Vagina (tissue), 2 donors: ENCODE measurements around the gene POLR3B. TPM values are rescaled to one million over a fixed set of nuclear protein-coding genes. Genes with fewer than 3 reads are reported as not detected.

ENCODE experiments used
- DNase-seq, 2 donors: peaks; one replicate each; pipeline ENCODE4 v3.0.0-alpha.2; 2017; ENCODE audit errors: extremely low spot score in 2 of 2
- H3K27ac ChIP-seq: fragments of 200-600 bp; sonication (generic); one replicate; pipeline ENCODE4 v1.5.1; 2019
- H3K27me3 ChIP-seq: fragments of 200-600 bp; sonication (generic); one replicate; pipeline ENCODE4 v1.5.1; 2019
- H3K36me3 ChIP-seq, 2 donors: fragments of 200-600 bp; sonication (generic); one replicate each; pipeline ENCODE4 v1.5.1; 2017 to 2019
- H3K4me1 ChIP-seq: fragments of 200-600 bp; sonication (generic); one replicate; pipeline ENCODE4 v1.5.1; 2019
- H3K4me3 ChIP-seq, 2 donors: fragments of 200-600 bp; sonication (generic); 1 replicate in 1 of 2; 2 replicates in 1 of 2; pipeline ENCODE4 v1.5.1; 2016 to 2019
- H3K9me3 ChIP-seq: fragments of 200-600 bp; sonication (generic); one replicate; pipeline ENCODE4 v1.5.1; 2019
- CTCF ChIP-seq, 3 experiments: fragments of 450-650 bp in 2 of 3; fragments of 200-600 bp in 1 of 3; sonication (generic) in 1 of 3; IDR thresholded peaks; one replicate each; pipeline ENCODE4 v1.5.1; 2017 to 2019; ENCODE audit warnings: antibody characterized with exemption in 3 of 3, mild to moderate bottlenecking in 2 of 3, moderate library complexity in 2 of 3
- POLR2A ChIP-seq, 2 donors: fragments of 450-650 bp; IDR thresholded peaks; one replicate each; pipeline ENCODE4 v1.6.1; 2017; ENCODE audit warnings: antibody characterized with exemption in 2 of 2, mild to moderate bottlenecking in 2 of 2, moderate library complexity in 2 of 2
- POLR2AphosphoS5 ChIP-seq, 2 donors: sonication (generic); formaldehyde crosslinking; IDR thresholded peaks; one replicate each; pipeline ENCODE4 v1.9.0; 2017; ENCODE audit warnings: antibody characterized with exemption in 2 of 2, mild to moderate bottlenecking in 2 of 2, low read depth in 1 of 2; ENCODE audit not compliant: insufficient read depth in 1 of 2
- intact Hi-C: fragments of 100-400 bp; cut with DNase I; formaldehyde crosslinking; loops from one replicate; pipeline ENCODE4 v1.15.1; 2023
- total RNA-seq: library from RNA; depleted of rRNA; stranded (reverse); fragments of >200 nt; gene quantifications from one replicate; pipeline ENCODE4 v1.2.3, GENCODE V29; 2016

The POLR3B gene
- total RNA-seq, 1 donor from 2014 or later: 10.1 TPM

GRCh38 chr12:106522708-106523107 lies 165.2 kb downstream of the POLR3B start:
- no peak overlapping the region for H3K4me3 ChIP-seq
- H3K27me3 ChIP-seq: no peaks in the 10 kb centered on the region
- DNase-seq: no peak
- intact Hi-C loops: no loop called here
- no peak overlapping the region for H3K27ac ChIP-seq
- TF ChIP-seq CTCF (IDR thresholded peaks at IDR 0.05) (no peak), POLR2A (IDR thresholded peaks at IDR 0.05) (no peak), POLR2AphosphoS5 (IDR thresholded peaks at IDR 0.05; ENCODE audit: insufficient read depth in 1 of 2, low read depth in 1 of 2) (no peak)
- H3K36me3 ChIP-seq: no peaks in the 10 kb centered on the region
- H3K4me1 ChIP-seq: no peaks in the 10 kb centered on the region
- H3K9me3 ChIP-seq: no peaks in the 10 kb centered on the region

- no peak for DNase-seq
- Histone ChIP-seq H3K36me3 (no peaks in the 10 kb centered on the region), H3K27me3 (no peaks in the 10 kb centered on the region), H3K27ac (no peak overlapping the region), H3K4me1 (no peaks in the 10 kb centered on the region), H3K4me3 (no peak overlapping the region), H3K9me3 (no peaks in the 10 kb centered on the region)
- TF ChIP-seq POLR2A (IDR thresholded peaks at IDR 0.05) (no peak), CTCF (IDR thresholded peaks at IDR 0.05) (no peak), POLR2AphosphoS5 (IDR thresholded peaks at IDR 0.05; ENCODE audit: insufficient read depth in 1 of 2, low read depth in 1 of 2) (no peak)
- intact Hi-C loops: no loop called here
These were observed 169.8 kb downstream of the POLR3B start for GRCh38 chr12:106527356-106527755.

DNA sequence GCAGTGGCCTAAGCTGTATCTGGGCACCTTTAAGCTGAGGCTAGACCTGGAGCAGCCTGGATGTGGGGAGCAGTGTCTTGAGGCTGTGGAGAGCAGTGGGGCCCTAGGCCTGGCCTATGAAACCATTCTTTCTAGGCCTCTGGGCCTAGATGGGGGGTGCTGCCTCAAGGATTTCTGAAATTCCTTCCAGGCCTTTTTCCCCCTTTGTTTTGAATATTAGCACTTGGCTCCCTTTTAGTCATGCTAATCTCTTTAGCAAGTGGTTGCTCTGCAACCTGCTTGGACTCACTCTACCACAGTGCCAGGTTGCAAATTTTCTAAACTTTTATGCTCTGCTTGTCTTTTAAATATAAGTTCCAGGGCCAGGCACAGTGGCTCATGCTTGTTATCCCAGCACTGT lies 183.7 kb downstream of the POLR3B start:
- Histone ChIP-seq H3K27ac (no peak overlapping the region), H3K27me3 (no peaks in the 10 kb centered on the region), H3K9me3 (peaks cover 5% of the 10 kb centered on the region), H3K4me3 (no peak overlapping the region), H3K4me1 (no peaks in the 10 kb centered on the region), H3K36me3 (no peaks in the 10 kb centered on the region)
- DNase-seq: no peak
- TF ChIP-seq CTCF (IDR thresholded peaks at IDR 0.05) (no peak), POLR2AphosphoS5 (IDR thresholded peaks at IDR 0.05; ENCODE audit: insufficient read depth in 1 of 2, low read depth in 1 of 2) (no peak), POLR2A (IDR thresholded peaks at IDR 0.05) (no peak)
- intact Hi-C loops: no loop called here

GRCh38 chr12:106551410-106551809 lies 193.9 kb downstream of the POLR3B start:
- Histone ChIP-seq H3K27me3 (no peaks in the 10 kb centered on the region), H3K36me3 (no peaks in the 10 kb centered on the region), H3K9me3 (no peaks in the 10 kb centered on the region), H3K27ac (no peak overlapping the region), H3K4me3 (no peak overlapping the region), H3K4me1 (no peaks in the 10 kb centered on the region)
- no peak for DNase-seq
- intact Hi-C loops: no loop called here
- TF ChIP-seq POLR2A (IDR thresholded peaks at IDR 0.05) (no peak), POLR2AphosphoS5 (IDR thresholded peaks at IDR 0.05; ENCODE audit: insufficient read depth in 1 of 2, low read depth in 1 of 2) (no peak), CTCF (IDR thresholded peaks at IDR 0.05) (no peak)

GRCh38 chr12:106552228-106552627 lies 194.7 kb downstream of the POLR3B start:
- Histone ChIP-seq H3K27me3 (no peaks in the 10 kb centered on the region), H3K4me1 (no peaks in the 10 kb centered on the region), H3K36me3 (no peaks in the 10 kb centered on the region), H3K9me3 (no peaks in the 10 kb centered on the region), H3K27ac (no peak overlapping the region), H3K4me3 (no peak overlapping the region)
- no peak for TF ChIP-seq CTCF (IDR thresholded peaks at IDR 0.05)
- TF ChIP-seq POLR2A (IDR thresholded peaks at IDR 0.05): no peak
- TF ChIP-seq POLR2AphosphoS5 (IDR thresholded peaks at IDR 0.05; ENCODE audit: insufficient read depth in 1 of 2, low read depth in 1 of 2): no peak
- intact Hi-C loops: no loop called here
- DNase-seq: no peak

Other genes with a start within 250 kb of the POLR3B start
- gene NUAK1, start 218.8 kb upstream of the POLR3B start, total RNA-seq: 22.8 TPM
- 42.5 TPM for gene CKAP4, start 109.7 kb upstream of the POLR3B start, total RNA-seq
- 47.1 TPM for gene TCP11L2, start 55.0 kb upstream of the POLR3B start, total RNA-seq
- not detected for gene RFX4, start 225.3 kb downstream of the POLR3B start, total RNA-seq